ENCODE measurements around the gene PAPPA2. TPM values are rescaled to one million over a fixed set of nuclear protein-coding genes. Genes with fewer than 3 reads are reported as not detected.

The PAPPA2 gene
- total RNA-seq, 1 donor from 2014 or later: 0.07 TPM

- intact Hi-C loops (cut with micrococcal nuclease): loop anchor here (1.0 kb wide), 2 partner anchors 131 to 316 kb away; no protein-coding TSS in a partner anchor
These were observed 228.6 kb downstream of the PAPPA2 start for GRCh38 chr1:176691251-176692228.

- intact Hi-C loops (cut with micrococcal nuclease): no loop called here
These were observed 229.5 kb downstream of the PAPPA2 start for GRCh38 chr1:176692431-176692830.

- intact Hi-C loops (cut with micrococcal nuclease): no loop called here
These were observed 230.2 kb downstream of the PAPPA2 start for GRCh38 chr1:176692988-176693696.

- intact Hi-C loops (cut with micrococcal nuclease): no loop called here
These were observed 230.8 kb downstream of the PAPPA2 start for GRCh38 chr1:176693697-176694329.

GRCh38 chr1:176694713-176695112, 231.7 kb downstream of the PAPPA2 start:
- intact Hi-C loops (cut with micrococcal nuclease): no loop called here

- intact Hi-C loops (cut with micrococcal nuclease): no loop called here
These were observed 233.1 kb downstream of the PAPPA2 start for GRCh38 chr1:176696109-176696508.

GRCh38 chr1:176696689-176697088, 233.7 kb downstream of the PAPPA2 start:
- intact Hi-C loops (cut with micrococcal nuclease): no loop called here

GRCh38 chr1:176699821-176700220, 236.8 kb downstream of the PAPPA2 start:
- intact Hi-C loops (cut with micrococcal nuclease): no loop called here

- intact Hi-C loops (cut with micrococcal nuclease): no loop called here
These were observed 238.3 kb downstream of the PAPPA2 start for GRCh38 chr1:176701151-176701866.

- intact Hi-C loops (cut with micrococcal nuclease): no loop called here
These were observed 239.9 kb downstream of the PAPPA2 start for GRCh38 chr1:176702901-176703300.

- intact Hi-C loops (cut with micrococcal nuclease): no loop called here
These were observed 242.6 kb downstream of the PAPPA2 start for GRCh38 chr1:176705585-176705984.

- intact Hi-C loops (cut with micrococcal nuclease): no loop called here
These were observed 254.2 kb downstream of the PAPPA2 start for GRCh38 chr1:176717066-176717750.

- intact Hi-C loops (cut with micrococcal nuclease): no loop called here
These were observed 256.5 kb downstream of the PAPPA2 start for GRCh38 chr1:176719447-176719846.

GRCh38 chr1:176720838-176721237, 257.9 kb downstream of the PAPPA2 start:
- intact Hi-C loops (cut with micrococcal nuclease): no loop called here

- intact Hi-C loops (cut with micrococcal nuclease): no loop called here
These were observed 270.7 kb downstream of the PAPPA2 start for GRCh38 chr1:176733661-176734060.

GRCh38 chr1:176735201-176735600, 272.2 kb downstream of the PAPPA2 start:
- intact Hi-C loops (cut with micrococcal nuclease): no loop called here

GRCh38 chr1:176736015-176736414, 273.0 kb downstream of the PAPPA2 start:
- intact Hi-C loops (cut with micrococcal nuclease): no loop called here

- intact Hi-C loops (cut with micrococcal nuclease): no loop called here
These were observed 278.2 kb downstream of the PAPPA2 start for GRCh38 chr1:176741181-176741580.

- intact Hi-C loops (cut with micrococcal nuclease): no loop called here
These were observed 279.3 kb downstream of the PAPPA2 start for GRCh38 chr1:176742322-176742721.

- intact Hi-C loops (cut with micrococcal nuclease): no loop called here
These were observed 281.2 kb downstream of the PAPPA2 start for GRCh38 chr1:176744142-176744541.

- intact Hi-C loops (cut with micrococcal nuclease): no loop called here
These were observed 283.0 kb downstream of the PAPPA2 start for GRCh38 chr1:176745945-176746344.

Measured in T-helper 2 cell treated with Interferon-gamma antibody and Interleukin-4, amounts not matched to agents 100 ng/mL and 5 ng/mL, for 36 hours (primary cell).